ENCODE results near the gene SQOR. TPM values are rescaled to one million over a fixed set of nuclear protein-coding genes. Genes with fewer than 3 reads are reported as not detected.

The SQOR gene
- total RNA-seq, 2 donors from 2014 or later, result 0.24 TPM; not detected in 1

DNA sequence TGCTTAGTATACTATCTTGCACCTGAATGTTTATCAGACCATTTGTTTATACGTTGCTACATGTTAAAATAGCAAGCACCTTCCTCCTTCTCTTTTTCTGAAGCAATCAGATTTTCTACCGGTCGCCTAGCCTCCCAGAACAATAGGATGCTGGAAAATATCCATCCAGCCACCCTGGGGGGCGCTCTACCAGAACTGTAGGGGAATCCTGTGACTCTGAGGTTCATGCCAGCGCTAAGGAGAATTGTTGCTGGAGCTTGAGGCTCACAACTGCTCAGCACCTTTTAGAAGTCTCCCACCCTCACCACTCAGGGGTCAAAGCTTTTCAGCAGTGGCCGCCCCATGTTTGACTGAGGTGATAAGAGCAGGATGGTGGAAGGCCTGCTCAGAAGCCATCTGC is 27.5 kb downstream of the SQOR start:
- no peak overlapping the region for H3K27ac Mint-ChIP-seq
- H3K27me3 Mint-ChIP-seq (ENCODE audit: insufficient read depth), result peaks cover 6% of the 10 kb centered on the region
- Histone ChIP-seq H3K27me3 (ENCODE audit: control insufficient read depth, insufficient read depth, low read length, poor library complexity, severe bottlenecking) (no peaks in the 10 kb centered on the region), H3K27ac (ENCODE audit: low read depth, low read length) (no peak overlapping the region), H3K4me3 (ENCODE audit: low read length) (no peak overlapping the region), H3K9me3 (ENCODE audit: control insufficient read depth, low read length) (no peaks in the 10 kb centered on the region), H3K36me3 (ENCODE audit: control insufficient read depth, insufficient read depth, low read length) (no peaks in the 10 kb centered on the region), H3K9ac (ENCODE audit: extremely low read depth, low read length, poor library complexity, severe bottlenecking) (no peak overlapping the region), H3K4me1 (ENCODE audit: control insufficient read depth, insufficient read depth, low read length) (no peaks in the 10 kb centered on the region)
- no peaks in the 10 kb centered on the region for H3K36me3 Mint-ChIP-seq (ENCODE audit: low read depth)
- DNase-seq, result peak; percentile 83
- no peak overlapping the region for H3K4me3 Mint-ChIP-seq
- H3K4me1 Mint-ChIP-seq, result peaks cover 1% of the 10 kb centered on the region
- H3K9me3 Mint-ChIP-seq, result no peaks in the 10 kb centered on the region
- TF ChIP-seq, protein P1, sequence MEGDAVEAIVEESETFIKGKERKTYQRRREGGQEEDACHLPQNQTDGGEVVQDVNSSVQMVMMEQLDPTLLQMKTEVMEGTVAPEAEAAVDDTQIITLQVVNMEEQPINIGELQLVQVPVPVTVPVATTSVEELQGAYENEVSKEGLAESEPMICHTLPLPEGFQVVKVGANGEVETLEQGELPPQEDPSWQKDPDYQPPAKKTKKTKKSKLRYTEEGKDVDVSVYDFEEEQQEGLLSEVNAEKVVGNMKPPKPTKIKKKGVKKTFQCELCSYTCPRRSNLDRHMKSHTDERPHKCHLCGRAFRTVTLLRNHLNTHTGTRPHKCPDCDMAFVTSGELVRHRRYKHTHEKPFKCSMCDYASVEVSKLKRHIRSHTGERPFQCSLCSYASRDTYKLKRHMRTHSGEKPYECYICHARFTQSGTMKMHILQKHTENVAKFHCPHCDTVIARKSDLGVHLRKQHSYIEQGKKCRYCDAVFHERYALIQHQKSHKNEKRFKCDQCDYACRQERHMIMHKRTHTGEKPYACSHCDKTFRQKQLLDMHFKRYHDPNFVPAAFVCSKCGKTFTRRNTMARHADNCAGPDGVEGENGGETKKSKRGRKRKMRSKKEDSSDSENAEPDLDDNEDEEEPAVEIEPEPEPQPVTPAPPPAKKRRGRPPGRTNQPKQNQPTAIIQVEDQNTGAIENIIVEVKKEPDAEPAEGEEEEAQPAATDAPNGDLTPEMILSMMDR (conservative IDR thresholded peaks at IDR 0.05), result peak; percentile 77
- WGBS, 2 experiments (ENCODE audit: insufficient coverage in 1 of 2, insufficient read length in 1 of 2), result 65 to 81% methylated on average over 4 to 6 of the region's 6 CpGs

- Mint-ChIP-seq H3K36me3 (ENCODE audit: low read depth) (no peaks in the 10 kb centered on the region), H3K4me1 (peaks cover 1% of the 10 kb centered on the region), H3K9me3 (no peaks in the 10 kb centered on the region), H3K4me3 (no peak overlapping the region), H3K27me3 (ENCODE audit: insufficient read depth) (peaks cover 2% of the 10 kb centered on the region), H3K27ac (no peak overlapping the region)
- Histone ChIP-seq H3K27me3 (ENCODE audit: control insufficient read depth, insufficient read depth, low read length, poor library complexity, severe bottlenecking) (no peaks in the 10 kb centered on the region), H3K4me3 (ENCODE audit: low read length) (no peak overlapping the region), H3K9ac (ENCODE audit: extremely low read depth, low read length, poor library complexity, severe bottlenecking) (no peak overlapping the region), H3K4me1 (ENCODE audit: control insufficient read depth, insufficient read depth, low read length) (no peaks in the 10 kb centered on the region), H3K27ac (ENCODE audit: low read depth, low read length) (no peak overlapping the region), H3K36me3 (ENCODE audit: control insufficient read depth, insufficient read depth, low read length) (no peaks in the 10 kb centered on the region), H3K9me3 (ENCODE audit: control insufficient read depth, low read length) (no peaks in the 10 kb centered on the region)
- TF ChIP-seq, protein P1 (conservative IDR thresholded peaks at IDR 0.05), result no peak
- peak; percentile 53 for DNase-seq
- 47 to 71% methylated on average over 2 to 5 of the region's 5 CpGs for WGBS, 2 experiments (ENCODE audit: insufficient coverage in 1 of 2, insufficient read length in 1 of 2)
Observed at GRCh38 chr15:45664451-45664850, 29.6 kb downstream of the SQOR start.

GRCh38 chr15:45665261-45665660 is 30.4 kb downstream of the SQOR start:
- 72 to 80% methylated on average over 1 of the region's 1 CpG for WGBS, 2 experiments (ENCODE audit: insufficient coverage in 1 of 2, insufficient read length in 1 of 2)

More at GRCh38 chr15:45665261-45665660, 30.4 kb downstream of the SQOR start:
- Histone ChIP-seq H3K4me1 (ENCODE audit: control insufficient read depth, insufficient read depth, low read length) (no peaks in the 10 kb centered on the region), H3K9ac (ENCODE audit: extremely low read depth, low read length, poor library complexity, severe bottlenecking) (no peak overlapping the region), H3K27ac (ENCODE audit: low read depth, low read length) (no peak overlapping the region), H3K27me3 (ENCODE audit: control insufficient read depth, insufficient read depth, low read length, poor library complexity, severe bottlenecking) (no peaks in the 10 kb centered on the region), H3K36me3 (ENCODE audit: control insufficient read depth, insufficient read depth, low read length) (no peaks in the 10 kb centered on the region), H3K4me3 (ENCODE audit: low read length) (no peak overlapping the region), H3K9me3 (ENCODE audit: control insufficient read depth, low read length) (no peaks in the 10 kb centered on the region)
- Mint-ChIP-seq H3K4me1 (peaks cover 1% of the 10 kb centered on the region), H3K27ac (no peak overlapping the region), H3K27me3 (ENCODE audit: insufficient read depth) (peaks cover 2% of the 10 kb centered on the region), H3K9me3 (no peaks in the 10 kb centered on the region), H3K36me3 (ENCODE audit: low read depth) (no peaks in the 10 kb centered on the region), H3K4me3 (no peak overlapping the region)
- no peak for DNase-seq
- TF ChIP-seq, protein P1 (conservative IDR thresholded peaks at IDR 0.05), result no peak

Measured in endodermal cell (in vitro differentiated cells).